Liver (tissue), 9 donors: ENCODE data around the gene CABCOCO1. TPM values are rescaled to one million over a fixed set of nuclear protein-coding genes. Genes with fewer than 3 reads are reported as not detected.

Experiments
- DNase-seq: peaks from one replicate; pipeline ENCODE4 v3.0.0-alpha.2; 2017; ENCODE audit warnings: low spot score
- H3K27ac ChIP-seq, 2 donors: one replicate each; pipeline ENCODE4 v1.7.0; 2013; ENCODE audit warnings: inconsistent platforms in 2 of 2, low read length in 2 of 2, control low read depth in 1 of 2, low read depth in 1 of 2, mild to moderate bottlenecking in 1 of 2
- H3K27me3 ChIP-seq, 4 donors: one replicate each; pipeline versions ENCODE4 v1.6.1 to v1.7.0; 2013; ENCODE audit warnings: low read length in 3 of 4, inconsistent platforms in 1 of 4, mild to moderate bottlenecking in 1 of 4, moderate library complexity in 1 of 4; ENCODE audit not compliant: control insufficient read depth in 4 of 4, insufficient read depth in 4 of 4
- H3K36me3 ChIP-seq, 4 donors: one replicate each; pipeline versions ENCODE4 v1.6.1 to v1.7.0; 2013; ENCODE audit warnings: low read length in 3 of 4, mild to moderate bottlenecking in 3 of 4, low read depth in 1 of 4, moderate library complexity in 1 of 4; ENCODE audit not compliant: control insufficient read depth in 4 of 4, insufficient read depth in 3 of 4
- H3K4me1 ChIP-seq, 4 donors: one replicate each; pipeline versions ENCODE4 v1.6.1 to v1.7.0; 2013; ENCODE audit warnings: low read length in 3 of 4, mild to moderate bottlenecking in 3 of 4, moderate library complexity in 1 of 4; ENCODE audit not compliant: control insufficient read depth in 4 of 4, insufficient read depth in 4 of 4
- H3K4me3 ChIP-seq, 3 donors: one replicate each; pipeline versions ENCODE4 v1.6.1 to v1.7.0; 2013; ENCODE audit warnings: low read length in 3 of 3, control low read depth in 1 of 3, low read depth in 1 of 3, mild to moderate bottlenecking in 1 of 3
- H3K9ac ChIP-seq, 2 donors: one replicate each; pipeline ENCODE4 v1.7.0; 2013; ENCODE audit warnings: low read length in 2 of 2, mild to moderate bottlenecking in 2 of 2, moderate library complexity in 2 of 2, control low read depth in 1 of 2, low read depth in 1 of 2
- H3K9me3 ChIP-seq, 4 donors: one replicate each; pipeline versions ENCODE4 v1.6.1 to v1.7.0; 2013; ENCODE audit warnings: low read length in 3 of 4; ENCODE audit not compliant: control insufficient read depth in 4 of 4
- CTCF ChIP-seq: fragments of 150-350 bp; IDR thresholded peaks from 2 replicates; pipeline ENCODE4 v1.5.1; 2017; ENCODE audit warnings: improper control_type of control experiment, low read depth, low read length; ENCODE audit not compliant: missing input control
- EGR1 ChIP-seq, 2 donors: IDR thresholded peaks; 2 replicates each; pipeline ENCODE4 v1.6.1; 2016 to 2018; ENCODE audit warnings: antibody characterized with exemption in 2 of 2, low read depth in 2 of 2
- FOXA1 ChIP-seq: IDR thresholded peaks from 2 replicates; pipeline ENCODE4 v1.6.1; 2016; ENCODE audit warnings: antibody characterized with exemption
- FOXA2 ChIP-seq: IDR thresholded peaks from 2 replicates; pipeline ENCODE4 v1.6.1; 2016; ENCODE audit warnings: antibody characterized with exemption
- GABPA ChIP-seq, 2 donors: IDR thresholded peaks in 1 of 2; conservative IDR thresholded peaks in 1 of 2; 2 replicates each; pipeline ENCODE4 v1.6.1; 2016; ENCODE audit warnings: antibody characterized with exemption in 2 of 2, mild to moderate bottlenecking in 1 of 2, moderate library complexity in 1 of 2
- HNF4A ChIP-seq, 2 donors: conservative IDR thresholded peaks; 2 replicates each; pipeline ENCODE4 v1.6.1; 2016; ENCODE audit warnings: antibody characterized with exemption in 2 of 2, mild to moderate bottlenecking in 2 of 2
- HNF4G ChIP-seq: IDR thresholded peaks from 2 replicates; pipeline ENCODE4 v1.6.1; 2016; ENCODE audit warnings: antibody characterized with exemption
- JUND ChIP-seq, 2 donors: IDR thresholded peaks; 2 replicates each; pipeline ENCODE4 v1.6.1; 2016; ENCODE audit warnings: antibody characterized with exemption in 2 of 2
- MAX ChIP-seq: IDR thresholded peaks from 2 replicates; pipeline ENCODE4 v1.6.1; 2016; ENCODE audit warnings: antibody characterized with exemption
- NR2F2 ChIP-seq: IDR thresholded peaks from 2 replicates; pipeline ENCODE4 v1.6.1; 2016; ENCODE audit warnings: antibody characterized with exemption
- RAD21 ChIP-seq, 2 donors: IDR thresholded peaks; 2 replicates each; pipeline ENCODE4 v1.6.1; 2016; ENCODE audit warnings: antibody characterized with exemption in 2 of 2, mild to moderate bottlenecking in 2 of 2
- REST ChIP-seq: IDR thresholded peaks from 2 replicates; pipeline ENCODE4 v1.6.1; 2016; ENCODE audit warnings: antibody characterized with exemption, mild to moderate bottlenecking
- RXRA ChIP-seq, 2 donors: IDR thresholded peaks; 2 replicates each; pipeline ENCODE4 v1.6.1; 2017 to 2018; ENCODE audit warnings: antibody characterized with exemption in 2 of 2, mild to moderate bottlenecking in 1 of 2
- TAF1 ChIP-seq: conservative IDR thresholded peaks from 2 replicates; pipeline ENCODE4 v1.6.1; 2016; ENCODE audit warnings: antibody characterized with exemption, mild to moderate bottlenecking
- YY1 ChIP-seq: IDR thresholded peaks from 2 replicates; pipeline ENCODE4 v1.6.1; 2016; ENCODE audit warnings: antibody characterized with exemption, mild to moderate bottlenecking
- ZBTB33 ChIP-seq: IDR thresholded peaks from 2 replicates; pipeline ENCODE4 v1.6.1; 2016; ENCODE audit warnings: antibody characterized with exemption
- WGBS: extraction: QIAGEN DNeasy Blood & Tissue Kit; methylation state at CpG from one replicate; pipeline ENCODE4 v1.1.7; 2013; 5-methylcytosine and 5-hydroxymethylcytosine counted together
- polyA plus RNA-seq, 2 donors: library from polyadenylated mRNA; stranded (reverse) in 1 of 2; unstranded in 1 of 2; fragments of 200-250 nt in 1 of 2; fragments of >200 nt in 1 of 2; fragmentation: Nextera tagmentation in 1 of 2; extraction: Ambion mirVana in 1 of 2; gene quantifications; one replicate each; pipeline versions ENCODE4 v1.2.1 to v1.2.3, GENCODE V29; 2013 to 2015
- total RNA-seq, 2 donors: library from RNA; depleted of rRNA; stranded (reverse); fragments of >200 nt; gene quantifications; one replicate each; pipeline ENCODE4 v1.2.3, GENCODE V29; 2014
- donor health status: healthy.
- donor health status: healthy.
- donor health status: healthy.
- donor health status: healthy.
- donor health status: healthy.

Gene CABCOCO1
- total and polyA plus RNA-seq, 4 donors = 0.09 to 0.20 TPM; not detected in 2

GRCh38 chr10:61701055-61701705 lies 38.5 kb downstream of the CABCOCO1 start:
- Histone ChIP-seq H3K4me1 (no peaks in the 10 kb centered on the region), H3K9ac (no peak overlapping the region), H3K4me3 (no peak overlapping the region), H3K27me3 (no peaks in the 10 kb centered on the region), H3K27ac (no peak overlapping the region), H3K9me3 (no peaks in the 10 kb centered on the region), H3K36me3 (no peaks in the 10 kb centered on the region)
- no peak for TF ChIP-seq EGR1 (IDR thresholded peaks at IDR 0.05; ENCODE audit: low read depth in 2 of 2)
- WGBS = 64% methylated on average over 2 of the region's 2 CpGs
- DNase-seq = no peak

GRCh38 chr10:61701706-61702105 lies 39.0 kb downstream of the CABCOCO1 start:
- no peak for DNase-seq
- no peak for TF ChIP-seq JUND (IDR thresholded peaks at IDR 0.05)
- no peak for TF ChIP-seq GABPA (IDR thresholded peaks at IDR 0.05 in 1 of 2, conservative IDR thresholded peaks at IDR 0.05 in 1 of 2)
- TF ChIP-seq TAF1 = no peak
- TF ChIP-seq HNF4A (conservative IDR thresholded peaks at IDR 0.05) = no peak
- TF ChIP-seq FOXA1 = no peak
- TF ChIP-seq RAD21 (IDR thresholded peaks at IDR 0.05) = no peak
- no peak overlapping the region for H3K27ac ChIP-seq
- WGBS = 73% methylated on average over 2 of the region's 2 CpGs
- H3K9ac ChIP-seq = no peak overlapping the region
- H3K27me3 ChIP-seq = peaks cover 0 to 3% (median 0%) of the 10 kb centered on the region in 4 donors
- H3K4me1 ChIP-seq = no peaks in the 10 kb centered on the region
- no peaks in the 10 kb centered on the region for H3K36me3 ChIP-seq
- H3K9me3 ChIP-seq = no peaks in the 10 kb centered on the region
- no peak overlapping the region for H3K4me3 ChIP-seq

GRCh38 chr10:61702584-61702983 lies 39.9 kb downstream of the CABCOCO1 start:
- H3K27ac ChIP-seq = no peak overlapping the region
- peaks cover 0 to 4% (median 0%) of the 10 kb centered on the region in 4 donors for H3K27me3 ChIP-seq
- 82% methylated on average over 2 of the region's 2 CpGs for WGBS
- no peaks in the 10 kb centered on the region for H3K9me3 ChIP-seq
- H3K4me3 ChIP-seq = no peak overlapping the region
- H3K4me1 ChIP-seq = no peaks in the 10 kb centered on the region
- no peak overlapping the region for H3K9ac ChIP-seq
- TF ChIP-seq CTCF (no peak), HNF4G (no peak), RAD21 (IDR thresholded peaks at IDR 0.05) (no peak), REST (no peak), HNF4A (conservative IDR thresholded peaks at IDR 0.05) (no peak), MAX (no peak), NR2F2 (no peak), FOXA2 (no peak), ZBTB33 (no peak), JUND (IDR thresholded peaks at IDR 0.05) (no peak), GABPA (IDR thresholded peaks at IDR 0.05 in 1 of 2, conservative IDR thresholded peaks at IDR 0.05 in 1 of 2) (no peak), RXRA (IDR thresholded peaks at IDR 0.05) (no peak), TAF1 (no peak), YY1 (no peak)
- H3K36me3 ChIP-seq = no peaks in the 10 kb centered on the region
- no peak for DNase-seq
